ENCODE data around the gene KSR2. TPM values are rescaled to one million over a fixed set of nuclear protein-coding genes. Genes with fewer than 3 reads are reported as not detected.

KSR2 gene
- total RNA-seq, 1 donor from 2014 or later = 1.4 TPM

- TF ChIP-seq CTCF (IDR thresholded peaks at IDR 0.05) = no peak
Observed at GRCh38 chr12:117603316-117604113, 365.3 kb downstream of the KSR2 start.

GRCh38 chr12:117599849-117600248 lies 368.9 kb downstream of the KSR2 start:
- intact Hi-C loops (cut with DNase I) = no loop called here
- no peak for DNase-seq
- Histone ChIP-seq H3K36me3 (no peaks in the 10 kb centered on the region), H3K9me3 (no peaks in the 10 kb centered on the region), H3K4me3 (no peak overlapping the region), H3K27ac (no peak overlapping the region), H3K4me1 (no peaks in the 10 kb centered on the region), H3K27me3 (no peaks in the 10 kb centered on the region)
- TF ChIP-seq CTCF (IDR thresholded peaks at IDR 0.05) = no peak
- ATAC-seq = no peak

More at GRCh38 chr12:117603316-117604113, 365.3 kb downstream of the KSR2 start:
- no peak overlapping the region for H3K4me3 ChIP-seq
- H3K4me1 ChIP-seq = no peaks in the 10 kb centered on the region
- no peaks in the 10 kb centered on the region for H3K27me3 ChIP-seq
- no peak for DNase-seq
- no peaks in the 10 kb centered on the region for H3K36me3 ChIP-seq
- ATAC-seq = no peak
- intact Hi-C loops (cut with DNase I) = no loop called here
- no peak overlapping the region for H3K27ac ChIP-seq
- H3K9me3 ChIP-seq = no peaks in the 10 kb centered on the region

- Histone ChIP-seq H3K27me3 (no peaks in the 10 kb centered on the region), H3K4me3 (no peak overlapping the region), H3K36me3 (no peaks in the 10 kb centered on the region), H3K4me1 (no peaks in the 10 kb centered on the region), H3K27ac (no peak overlapping the region), H3K9me3 (no peaks in the 10 kb centered on the region)
- no peak for DNase-seq
- ATAC-seq = no peak
- intact Hi-C loops (cut with DNase I) = no loop called here
- no peak for TF ChIP-seq CTCF (IDR thresholded peaks at IDR 0.05)
Observed at GRCh38 chr12:117596968-117597367, 371.8 kb downstream of the KSR2 start.

- Histone ChIP-seq H3K9me3 (no peaks in the 10 kb centered on the region), H3K27me3 (no peaks in the 10 kb centered on the region), H3K4me1 (no peaks in the 10 kb centered on the region), H3K36me3 (no peaks in the 10 kb centered on the region), H3K27ac (no peak overlapping the region), H3K4me3 (no peak overlapping the region)
- intact Hi-C loops (cut with DNase I) = no loop called here
- ATAC-seq (no peak), DNase-seq (no peak)
- TF ChIP-seq CTCF (IDR thresholded peaks at IDR 0.05) = no peak
Observed at GRCh38 chr12:117595751-117596150, 373.0 kb downstream of the KSR2 start.

- H3K27me3 ChIP-seq = no peaks in the 10 kb centered on the region
- intact Hi-C loops (cut with DNase I) = no loop called here
- no peaks in the 10 kb centered on the region for H3K9me3 ChIP-seq
- no peak overlapping the region for H3K27ac ChIP-seq
- H3K4me3 ChIP-seq = no peak overlapping the region
- H3K36me3 ChIP-seq = no peaks in the 10 kb centered on the region
- no peak for TF ChIP-seq CTCF (IDR thresholded peaks at IDR 0.05)
- H3K4me1 ChIP-seq = no peaks in the 10 kb centered on the region
- DNase-seq = no peak
- no peak for ATAC-seq
Observed at GRCh38 chr12:117594481-117594880, 374.3 kb downstream of the KSR2 start.

Measured in upper lobe of right lung (tissue), 1 donor.